Epithelial cell of esophagus (primary cell): ENCODE data around the gene ITGA1.

Experiments
- DNase-seq: peaks from one replicate; pipeline ENCODE4 v3.0.0; 2010; ENCODE audit warnings: low read depth
- H3K4me3 ChIP-seq: 2 replicates; pipeline ENCODE4 v1.5.1; 2011; ENCODE audit warnings: mild to moderate bottlenecking, low read length, control low read depth
- TF ChIP-seq, protein P1 (sequence below): IDR thresholded peaks from 2 replicates; pipeline ENCODE4 v1.5.1; 2011; ENCODE audit warnings: low read depth, mild to moderate bottlenecking, low read length, control low read depth, inconsistent platforms; ENCODE audit not compliant: insufficient read depth; ENCODE audit errors: missing control alignments

Gene ITGA1

DNA sequence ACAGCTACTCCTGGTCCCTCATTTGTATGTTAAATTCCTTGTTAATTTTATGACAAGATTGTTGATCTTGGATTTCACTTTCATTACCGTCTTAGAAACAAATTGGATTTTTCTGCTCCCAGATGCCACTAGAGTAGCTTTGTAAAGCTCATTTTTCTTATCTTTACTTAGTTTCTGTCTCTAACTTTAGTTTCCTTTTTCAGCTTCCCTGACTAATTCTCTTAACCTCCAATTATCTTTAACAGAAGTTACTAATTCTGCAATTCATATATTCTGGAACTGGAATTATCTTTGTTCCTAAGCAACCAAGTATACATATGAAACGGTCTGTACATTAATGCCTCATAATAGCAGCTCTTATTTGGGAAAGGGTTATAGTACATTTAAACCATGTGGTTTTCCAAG is 16.7 kb downstream of the ITGA1 start:
- TF ChIP-seq, protein P1, sequence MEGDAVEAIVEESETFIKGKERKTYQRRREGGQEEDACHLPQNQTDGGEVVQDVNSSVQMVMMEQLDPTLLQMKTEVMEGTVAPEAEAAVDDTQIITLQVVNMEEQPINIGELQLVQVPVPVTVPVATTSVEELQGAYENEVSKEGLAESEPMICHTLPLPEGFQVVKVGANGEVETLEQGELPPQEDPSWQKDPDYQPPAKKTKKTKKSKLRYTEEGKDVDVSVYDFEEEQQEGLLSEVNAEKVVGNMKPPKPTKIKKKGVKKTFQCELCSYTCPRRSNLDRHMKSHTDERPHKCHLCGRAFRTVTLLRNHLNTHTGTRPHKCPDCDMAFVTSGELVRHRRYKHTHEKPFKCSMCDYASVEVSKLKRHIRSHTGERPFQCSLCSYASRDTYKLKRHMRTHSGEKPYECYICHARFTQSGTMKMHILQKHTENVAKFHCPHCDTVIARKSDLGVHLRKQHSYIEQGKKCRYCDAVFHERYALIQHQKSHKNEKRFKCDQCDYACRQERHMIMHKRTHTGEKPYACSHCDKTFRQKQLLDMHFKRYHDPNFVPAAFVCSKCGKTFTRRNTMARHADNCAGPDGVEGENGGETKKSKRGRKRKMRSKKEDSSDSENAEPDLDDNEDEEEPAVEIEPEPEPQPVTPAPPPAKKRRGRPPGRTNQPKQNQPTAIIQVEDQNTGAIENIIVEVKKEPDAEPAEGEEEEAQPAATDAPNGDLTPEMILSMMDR, result no peak
- DNase-seq, result no peak
- no peak overlapping the region for H3K4me3 ChIP-seq

DNA sequence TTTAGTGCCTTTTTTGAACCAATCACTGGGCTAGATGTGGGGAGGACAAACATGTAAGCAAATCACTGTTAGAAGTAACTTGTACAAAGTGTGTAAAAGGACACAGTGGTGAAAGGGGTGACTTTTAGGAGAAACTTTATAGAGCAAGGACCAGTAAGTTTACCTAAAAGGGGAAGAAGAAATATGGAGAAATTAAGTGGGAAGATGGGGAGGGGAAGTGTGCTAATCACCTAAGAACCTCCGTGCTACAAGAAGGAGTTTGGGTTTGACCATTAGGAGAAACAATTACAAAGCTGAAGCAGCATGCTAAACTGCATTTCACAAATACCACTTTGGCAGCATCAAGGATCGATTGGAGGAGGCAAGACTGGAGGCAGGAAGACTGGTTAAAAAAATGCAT is 17.3 kb downstream of the ITGA1 start:
- no peak for DNase-seq
- H3K4me3 ChIP-seq, result no peak overlapping the region
- TF ChIP-seq, protein P1, result no peak

DNA sequence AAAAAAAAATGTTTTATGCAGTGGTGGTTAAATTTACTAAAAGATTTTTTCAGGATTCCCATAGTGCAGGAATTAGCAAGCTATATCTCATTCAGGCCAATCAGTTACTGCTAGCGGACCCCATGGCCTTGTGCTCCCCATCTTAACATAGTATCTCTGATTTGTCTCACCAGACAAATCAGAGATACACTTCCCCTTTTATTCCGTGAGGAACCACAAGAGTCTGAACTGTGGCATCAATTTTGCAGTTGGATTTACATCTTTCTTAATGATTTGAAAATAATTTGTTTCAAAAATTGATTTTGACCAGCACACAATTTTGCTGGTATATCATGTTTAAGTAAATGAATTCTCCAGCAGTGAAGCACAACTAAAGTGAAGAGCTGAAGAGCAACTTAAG is 17.9 kb downstream of the ITGA1 start:
- TF ChIP-seq, protein P1, result no peak
- no peak for DNase-seq
- H3K4me3 ChIP-seq, result no peak overlapping the region

DNA sequence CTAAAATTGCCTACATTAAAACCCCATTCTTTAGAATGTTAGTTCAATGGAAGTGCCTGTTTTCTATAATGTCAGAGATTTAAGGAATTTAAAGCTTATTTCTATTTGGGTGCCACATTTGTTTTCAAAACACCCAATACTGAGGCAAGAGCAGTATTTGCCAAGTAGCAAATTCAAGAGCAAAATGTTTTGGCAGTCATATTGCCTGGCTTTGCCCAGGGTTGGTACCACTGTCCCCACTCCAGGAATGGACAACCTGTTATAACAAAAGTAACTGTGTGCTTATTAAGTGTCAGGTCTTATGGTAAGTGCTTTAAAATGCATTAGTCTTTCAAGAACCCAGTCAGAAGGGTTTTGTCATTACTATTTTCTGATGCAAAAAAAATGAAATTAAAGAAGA is 19.3 kb downstream of the ITGA1 start:
- H3K4me3 ChIP-seq, result no peak overlapping the region
- no peak for DNase-seq
- TF ChIP-seq, protein P1, result no peak

DNA sequence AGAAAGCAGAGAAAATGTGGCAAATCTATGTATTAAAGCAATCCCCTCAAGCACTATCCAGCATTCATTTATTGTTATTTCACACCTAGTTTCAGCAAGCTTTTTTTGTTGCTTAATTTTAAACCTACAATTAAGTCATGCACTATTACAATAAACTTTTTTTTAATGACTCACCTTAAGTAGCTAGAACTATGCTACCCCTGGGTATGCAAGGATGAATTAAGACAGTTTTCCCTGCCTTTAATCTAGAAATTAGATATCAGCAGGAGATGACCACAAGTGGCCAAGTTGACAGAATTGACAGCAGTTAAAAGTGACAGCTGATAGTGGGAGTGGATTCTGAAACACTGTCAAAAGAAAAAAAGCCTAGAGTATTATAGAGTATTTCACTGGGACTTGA is 20.0 kb downstream of the ITGA1 start:
- no peak overlapping the region for H3K4me3 ChIP-seq
- peak; percentile 39 for DNase-seq
- TF ChIP-seq, protein P1, result no peak

DNA sequence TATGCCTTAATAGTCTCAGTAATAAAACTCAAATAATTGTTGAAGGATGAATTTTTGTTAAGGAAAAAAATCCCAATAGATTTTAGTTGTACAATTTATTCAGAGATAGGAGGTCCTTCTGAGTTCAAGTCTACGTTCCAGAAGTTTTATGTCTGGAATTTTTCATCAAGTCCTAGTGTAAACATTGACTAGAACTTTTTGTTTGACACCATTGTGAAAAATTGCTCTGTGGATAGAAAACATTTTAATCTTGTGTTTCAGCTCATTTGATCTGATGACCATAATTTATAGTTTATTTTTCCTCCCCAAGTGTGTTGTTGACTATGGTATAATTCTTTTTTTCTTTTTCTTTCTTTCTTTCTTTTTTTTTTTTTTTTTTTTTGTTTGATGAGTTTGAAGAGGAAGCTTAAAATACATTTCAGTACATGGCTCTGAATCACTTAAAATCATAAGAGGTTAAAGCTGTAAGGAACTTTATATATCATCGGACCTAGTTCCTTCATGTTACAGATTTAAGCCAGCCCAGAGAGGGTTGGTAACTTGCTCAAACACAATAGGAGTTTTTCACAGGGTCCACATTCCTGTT is 20.7 kb downstream of the ITGA1 start:
- H3K4me3 ChIP-seq, result no peak overlapping the region
- TF ChIP-seq, protein P1, result no peak
- DNase-seq, result no peak

DNA sequence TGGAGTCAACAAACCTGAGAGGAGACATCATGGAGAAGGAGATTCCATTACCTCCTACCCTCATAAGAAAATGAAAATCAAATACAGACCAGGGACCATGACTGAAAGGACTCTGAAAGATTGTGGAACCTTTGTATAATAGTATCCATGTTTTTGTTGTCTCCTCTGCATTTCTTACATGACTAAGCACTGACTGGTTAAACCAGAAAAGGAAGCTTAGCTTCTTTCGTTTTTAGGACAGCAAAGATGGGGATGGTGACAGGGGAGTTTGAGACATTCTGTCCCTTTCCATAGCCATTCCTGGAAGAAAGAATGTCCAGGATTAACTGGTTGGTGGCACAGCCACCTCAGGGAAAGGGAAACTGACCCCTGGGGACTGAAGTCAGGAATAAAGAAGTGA is 22.2 kb downstream of the ITGA1 start:
- no peak overlapping the region for H3K4me3 ChIP-seq
- DNase-seq, result peak; percentile 71
- TF ChIP-seq, protein P1, result no peak
